Kidney (tissue), 14 donors: ENCODE results near the gene GRAP2. TPM values are rescaled to one million over a fixed set of nuclear protein-coding genes. Genes with fewer than 3 reads are reported as not detected.

Experiments used
- DNase-seq, 5 donors: peaks; one replicate each; pipeline ENCODE4 v3.0.0-alpha.2; 2013 to 2020
- FAIRE-seq: peaks from 2 replicates; lab custom pipeline; 2012; peaks lifted over from hg19 to GRCh38; lab: Jason Lieb, UNC
- H3K27ac ChIP-seq, 2 donors: one replicate each; pipeline ENCODE4 v1.7.0; 2013; ENCODE audit warnings: low read depth in 2 of 2, low read length in 2 of 2, inconsistent platforms in 1 of 2
- H3K27me3 ChIP-seq: one replicate; pipeline ENCODE4 v1.7.1; 2013; ENCODE audit warnings: low read length, inconsistent platforms; ENCODE audit not compliant: control insufficient read depth, insufficient read depth
- H3K36me3 ChIP-seq, 3 donors: one replicate each; pipeline versions ENCODE4 v1.7.0 to v1.7.1; 2013; ENCODE audit warnings: low read length in 3 of 3, control low read depth in 1 of 3, inconsistent platforms in 1 of 3; ENCODE audit not compliant: insufficient read depth in 3 of 3, control insufficient read depth in 2 of 3
- H3K4me1 ChIP-seq, 3 donors: one replicate each; pipeline versions ENCODE4 v1.7.0 to v1.7.1; 2013; ENCODE audit warnings: low read length in 3 of 3, inconsistent platforms in 1 of 3, low read depth in 1 of 3; ENCODE audit not compliant: control insufficient read depth in 2 of 3, insufficient read depth in 2 of 3
- H3K4me3 ChIP-seq, 3 donors: one replicate each; pipeline versions ENCODE4 v1.7.0 to v1.8.1; 2013; ENCODE audit warnings: low read length in 3 of 3, control low read depth in 1 of 3, inconsistent platforms in 1 of 3
- H3K9ac ChIP-seq, 3 donors: one replicate each; pipeline versions ENCODE4 v1.7.0 to v1.7.1; 2013; ENCODE audit warnings: low read length in 3 of 3, control low read depth in 1 of 3, inconsistent platforms in 1 of 3
- H3K9me3 ChIP-seq, 3 donors: one replicate each; pipeline versions ENCODE4 v1.7.0 to v1.7.1; 2013; ENCODE audit warnings: low read length in 3 of 3, control low read depth in 1 of 3, inconsistent platforms in 1 of 3; ENCODE audit not compliant: control insufficient read depth in 2 of 3, insufficient read depth in 1 of 3
- CTCF ChIP-seq: IDR thresholded peaks from 3 replicates; pipeline ENCODE4 v1.5.1; 2012; ENCODE audit warnings: mild to moderate bottlenecking, moderate library complexity, borderline replicate concordance; ENCODE audit not compliant: insufficient read depth; ENCODE audit errors: extremely low read depth
- intact Hi-C: fragments of 100-400 bp; cut with DNase I; formaldehyde crosslinking; loops from one replicate; pipeline ENCODE4 v1.11.1; 2022
- polyA plus RNA-seq: library from polyadenylated mRNA; stranded (reverse); fragments of 350-450 nt; fragmentation: Illumina TruSeq; extraction: RNeasy Lipid Tissue Mini Kit (QIAGEN cat#74804); gene quantifications from one replicate; pipeline ENCODE4 v1.2.3, GENCODE V29; 2014; ENCODE audit warnings: low read depth, low replicate concordance; ENCODE audit not compliant: insufficient read depth
- total RNA-seq: library from RNA; stranded (reverse); fragmentation: NEBNext Ultra II Directional; extraction: Animal tissue kit (Norgen Biotek cat#: 25700); gene quantifications from one replicate; pipeline ENCODE4 v1.2.1, GENCODE V29; 2021
- donor health status: control.
- donor health status: control.
- donor health status: control.
- donor health status: control.
- donor health status: control.
- donor health status: DM: yes; HTN: yes; CAD: no.
- donor health status: Normal renal cell carcinoma (clear cell type).

GRAP2 gene
- total and polyA plus RNA-seq, 2 donors from 2014 or later, result 0.73 to 9.7 TPM

GRCh38 chr22:39980596-39980995 lies 79.7 kb downstream of the GRAP2 start:
- Histone ChIP-seq H3K36me3 (no peaks in the 10 kb centered on the region), H3K4me3 (no peak overlapping the region), H3K27me3 (no peaks in the 10 kb centered on the region), H3K4me1 (no peaks in the 10 kb centered on the region), H3K9me3 (no peaks in the 10 kb centered on the region), H3K27ac (no peak overlapping the region), H3K9ac (no peak overlapping the region)
- DNase-seq, result no peak
- FAIRE-seq, result no peak
- intact Hi-C loops, result no loop called here
- TF ChIP-seq CTCF, result no peak

GRCh38 chr22:39983346-39983745 lies 82.5 kb downstream of the GRAP2 start:
- H3K9ac ChIP-seq, result no peak overlapping the region
- intact Hi-C loops, result no loop called here
- TF ChIP-seq CTCF, result no peak
- FAIRE-seq (no peak), DNase-seq (no peak)
- no peaks in the 10 kb centered on the region for H3K36me3 ChIP-seq
- H3K27me3 ChIP-seq, result no peaks in the 10 kb centered on the region
- no peak overlapping the region for H3K4me3 ChIP-seq
- H3K9me3 ChIP-seq, result no peaks in the 10 kb centered on the region
- no peak overlapping the region for H3K27ac ChIP-seq
- peaks cover 0 to 2% (median 0%) of the 10 kb centered on the region in 3 donors for H3K4me1 ChIP-seq

GRCh38 chr22:39984006-39984405 lies 83.1 kb downstream of the GRAP2 start:
- intact Hi-C loops, result no loop called here
- peaks cover 0 to 2% (median 0%) of the 10 kb centered on the region in 3 donors for H3K4me1 ChIP-seq
- H3K4me3 ChIP-seq, result no peak overlapping the region
- no peaks in the 10 kb centered on the region for H3K9me3 ChIP-seq
- no peak overlapping the region for H3K27ac ChIP-seq
- no peak for TF ChIP-seq CTCF
- DNase-seq (no peak), FAIRE-seq (no peak)
- H3K27me3 ChIP-seq, result no peaks in the 10 kb centered on the region
- no peaks in the 10 kb centered on the region for H3K36me3 ChIP-seq
- H3K9ac ChIP-seq, result no peak overlapping the region

GRCh38 chr22:39984746-39985145 lies 83.9 kb downstream of the GRAP2 start:
- Histone ChIP-seq H3K36me3 (no peaks in the 10 kb centered on the region), H3K9me3 (no peaks in the 10 kb centered on the region), H3K4me1 (peaks cover 0 to 2% (median 0%) of the 10 kb centered on the region in 3 donors), H3K4me3 (no peak overlapping the region), H3K9ac (no peak overlapping the region), H3K27me3 (no peaks in the 10 kb centered on the region), H3K27ac (no peak overlapping the region)
- DNase-seq (no peak), FAIRE-seq (no peak)
- intact Hi-C loops, result no loop called here
- no peak for TF ChIP-seq CTCF
